Adipocyte (in vitro differentiated cells): Measurements from ENCODE around the gene ADSS1.

Experiments
- DNase-seq: peaks from one replicate; pipeline ENCODE4 v3.0.0-alpha.2; 2015; ENCODE audit warnings: low read depth
- H3K27me3 ChIP-seq: replicated peaks from 2 replicates; pipeline ENCODE4 v1.7.0; 2013; ENCODE audit warnings: mild to moderate bottlenecking, low read length, moderate library complexity; ENCODE audit not compliant: control insufficient read depth, insufficient read depth
- H3K36me3 ChIP-seq: 2 replicates; pipeline ENCODE4 v1.7.0; 2013; ENCODE audit warnings: low read length, mild to moderate bottlenecking, moderate library complexity; ENCODE audit not compliant: control insufficient read depth, insufficient read depth, severe bottlenecking
- H3K4me1 ChIP-seq: 2 replicates; pipeline ENCODE4 v1.7.0; 2013; ENCODE audit warnings: mild to moderate bottlenecking, low read length, moderate library complexity; ENCODE audit not compliant: control insufficient read depth, insufficient read depth
- H3K4me3 ChIP-seq: 2 replicates; pipeline ENCODE4 v1.7.0; 2013; ENCODE audit warnings: mild to moderate bottlenecking, low read length, moderate library complexity
- H3K9ac ChIP-seq: 2 replicates; pipeline ENCODE4 v1.7.0; 2013; ENCODE audit warnings: mild to moderate bottlenecking, low read length, moderate library complexity
- H3K9me3 ChIP-seq: 2 replicates; pipeline ENCODE4 v1.7.0; 2013; ENCODE audit warnings: mild to moderate bottlenecking, low read length, moderate library complexity; ENCODE audit not compliant: control insufficient read depth

The ADSS1 gene

GRCh38 chr14:104741803-104742251 lies 17.8 kb downstream of the ADSS1 start:
- Histone ChIP-seq H3K9me3 (no peaks in the 10 kb centered on the region), H3K9ac (no peak overlapping the region), H3K36me3 (no peaks in the 10 kb centered on the region), H3K4me3 (no peak overlapping the region), H3K27me3 (no peaks in the 10 kb centered on the region), H3K4me1 (peaks cover 14% of the 10 kb centered on the region)
- no peak for DNase-seq

DNA sequence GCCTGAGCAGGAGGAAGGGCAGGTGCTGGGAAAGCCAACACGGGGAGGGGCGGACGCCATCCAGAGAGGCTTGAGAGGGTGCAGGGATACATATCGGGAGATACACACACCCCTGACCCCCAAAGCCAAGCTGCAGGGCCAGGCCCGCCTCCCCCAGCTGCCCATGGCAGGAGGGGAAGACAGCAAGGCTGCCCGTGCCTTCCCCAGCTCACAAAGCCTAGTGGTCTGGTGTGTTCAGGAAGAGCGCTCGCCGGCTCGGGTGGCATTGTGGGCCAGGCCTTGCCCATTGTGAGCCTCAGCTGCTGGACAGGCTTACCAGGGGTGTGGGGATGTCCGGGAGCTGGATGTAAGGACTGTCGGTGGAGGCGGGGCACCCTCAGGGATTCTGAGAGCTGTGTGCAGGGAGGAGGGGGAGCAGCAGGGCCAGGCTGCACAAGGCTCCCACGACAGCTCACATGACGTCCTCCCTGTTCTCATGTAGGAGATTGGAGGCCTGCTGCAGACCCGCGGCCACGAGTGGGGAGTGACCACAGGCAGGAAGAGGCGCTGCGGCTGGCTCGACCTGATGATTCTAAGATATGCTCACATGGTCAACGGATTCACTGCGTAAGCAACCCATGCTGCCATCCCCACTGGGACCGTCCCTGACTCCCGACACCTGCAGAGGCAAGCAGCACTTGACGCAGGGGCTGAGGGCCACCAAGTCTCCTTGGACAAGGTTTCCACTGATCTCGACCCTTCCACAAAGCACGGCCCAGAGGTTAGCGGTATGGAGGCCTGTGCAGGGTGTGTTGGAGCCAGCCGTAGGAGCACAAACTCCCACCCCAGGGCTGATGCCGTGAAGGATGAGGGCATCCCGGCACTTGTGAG lies 18.8 kb downstream of the ADSS1 start:
- H3K9me3 ChIP-seq = no peaks in the 10 kb centered on the region
- no peaks in the 10 kb centered on the region for H3K27me3 ChIP-seq
- H3K4me1 ChIP-seq = peaks cover 18% of the 10 kb centered on the region
- DNase-seq = no peak
- no peak overlapping the region for H3K4me3 ChIP-seq
- no peak overlapping the region for H3K9ac ChIP-seq
- H3K36me3 ChIP-seq = no peaks in the 10 kb centered on the region

GRCh38 chr14:104743461-104744380 lies 19.7 kb downstream of the ADSS1 start:
- H3K9ac ChIP-seq = no peak overlapping the region
- H3K4me3 ChIP-seq = no peak overlapping the region
- H3K36me3 ChIP-seq = no peaks in the 10 kb centered on the region
- no peak for DNase-seq
- peaks cover 18% of the 10 kb centered on the region for H3K4me1 ChIP-seq
- no peaks in the 10 kb centered on the region for H3K9me3 ChIP-seq
- H3K27me3 ChIP-seq = no peaks in the 10 kb centered on the region

GRCh38 chr14:104744484-104744883 lies 20.5 kb downstream of the ADSS1 start:
- peaks cover 26% of the 10 kb centered on the region for H3K4me1 ChIP-seq
- H3K4me3 ChIP-seq = no peak overlapping the region
- no peak for DNase-seq

GRCh38 chr14:104745431-104745830 lies 21.4 kb downstream of the ADSS1 start:
- Histone ChIP-seq H3K4me3 (no peak overlapping the region), H3K9ac (no peak overlapping the region), H3K4me1 (peaks cover 35% of the 10 kb centered on the region), H3K27me3 (no peaks in the 10 kb centered on the region), H3K9me3 (no peaks in the 10 kb centered on the region), H3K36me3 (no peaks in the 10 kb centered on the region)
- DNase-seq = no peak

More at GRCh38 chr14:104744484-104744883, 20.5 kb downstream of the ADSS1 start:
- Histone ChIP-seq H3K36me3 (no peaks in the 10 kb centered on the region), H3K27me3 (no peaks in the 10 kb centered on the region), H3K9ac (no peak overlapping the region), H3K9me3 (no peaks in the 10 kb centered on the region)

DNA sequence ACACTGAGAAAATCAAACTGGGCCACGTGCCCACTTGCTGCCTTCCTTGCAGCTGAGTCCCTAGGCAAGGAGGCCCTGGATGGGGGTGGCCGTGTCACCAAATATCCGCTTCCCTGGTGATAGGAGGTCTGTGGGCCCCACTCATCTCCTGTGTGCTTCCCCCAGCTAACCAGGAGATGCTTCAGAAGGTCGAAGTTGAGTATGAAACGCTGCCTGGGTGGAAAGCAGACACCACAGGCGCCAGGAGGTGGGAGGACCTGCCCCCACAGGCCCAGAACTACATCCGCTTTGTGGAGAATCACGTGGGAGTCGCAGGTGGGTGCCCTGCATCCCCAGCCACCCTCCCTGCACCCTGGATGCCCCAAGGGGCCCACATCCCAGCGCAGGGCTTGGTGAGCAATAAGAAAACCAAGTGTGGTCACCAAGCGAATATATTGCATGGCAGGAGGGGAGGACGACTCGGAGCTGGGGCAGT lies 22.1 kb downstream of the ADSS1 start:
- Histone ChIP-seq H3K27me3 (no peaks in the 10 kb centered on the region), H3K9me3 (no peaks in the 10 kb centered on the region), H3K36me3 (no peaks in the 10 kb centered on the region), H3K9ac (no peak overlapping the region), H3K4me1 (peaks cover 36% of the 10 kb centered on the region), H3K4me3 (peak overlapping the region; percentile 3)
- DNase-seq = no peak

GRCh38 chr14:104746934-104747481 lies 23.0 kb downstream of the ADSS1 start:
- Histone ChIP-seq H3K4me1 (peaks cover 38% of the 10 kb centered on the region), H3K4me3 (no peak overlapping the region), H3K27me3 (no peaks in the 10 kb centered on the region), H3K9me3 (no peaks in the 10 kb centered on the region), H3K9ac (peak overlapping the region; percentile 24), H3K36me3 (no peaks in the 10 kb centered on the region)
- peak; percentile 48 for DNase-seq

DNA sequence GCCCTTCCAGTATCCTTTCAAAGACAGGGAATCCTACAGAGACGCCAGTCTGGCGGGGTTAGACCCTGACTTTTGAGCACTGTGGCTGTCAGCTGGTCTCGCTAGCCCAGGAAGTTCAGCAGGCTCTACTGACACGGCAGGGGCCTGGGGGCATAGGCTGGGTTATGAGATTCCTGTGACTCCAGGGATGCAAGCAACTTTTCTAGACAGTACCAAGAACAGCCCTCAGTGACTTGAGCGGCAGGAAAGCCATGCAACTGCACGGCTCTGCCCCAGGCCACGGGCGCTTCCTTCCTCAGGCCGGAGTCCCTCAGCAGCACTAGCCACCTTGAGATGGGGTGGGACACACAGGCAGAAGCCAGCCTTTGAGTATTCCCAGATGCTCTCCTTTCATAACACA lies 23.8 kb downstream of the ADSS1 start:
- DNase-seq = no peak
- Histone ChIP-seq H3K36me3 (no peaks in the 10 kb centered on the region), H3K9ac (no peak overlapping the region), H3K9me3 (no peaks in the 10 kb centered on the region), H3K4me1 (peaks cover 41% of the 10 kb centered on the region), H3K27me3 (no peaks in the 10 kb centered on the region), H3K4me3 (no peak overlapping the region)

DNA sequence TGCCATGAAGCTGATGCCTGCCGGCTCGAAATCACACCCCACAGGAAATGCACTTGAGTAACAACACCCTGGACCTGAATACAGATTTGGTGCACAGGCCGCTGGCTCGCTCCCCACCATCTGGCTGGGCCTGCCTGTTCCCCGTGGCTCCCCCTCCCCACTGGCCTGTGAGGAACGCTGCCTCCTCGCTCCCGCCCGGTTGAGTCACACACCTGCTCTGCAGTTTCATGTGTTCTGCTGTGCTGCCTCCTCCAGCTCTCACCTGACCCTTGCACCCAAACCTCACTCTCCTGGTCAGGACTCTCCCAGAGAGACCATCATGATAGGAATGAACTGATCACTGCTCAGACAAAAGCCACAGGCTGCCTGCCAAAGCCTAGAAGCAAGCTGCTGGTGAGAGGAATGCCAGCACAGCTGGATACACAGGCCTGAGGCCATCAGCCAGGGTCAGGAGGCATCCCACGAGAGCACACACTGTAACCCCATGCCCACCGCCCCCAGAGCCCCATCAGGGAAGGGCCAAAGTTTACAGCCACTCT lies 25.2 kb downstream of the ADSS1 start:
- DNase-seq = peak; percentile 65
- H3K9ac ChIP-seq = no peak overlapping the region

DNA sequence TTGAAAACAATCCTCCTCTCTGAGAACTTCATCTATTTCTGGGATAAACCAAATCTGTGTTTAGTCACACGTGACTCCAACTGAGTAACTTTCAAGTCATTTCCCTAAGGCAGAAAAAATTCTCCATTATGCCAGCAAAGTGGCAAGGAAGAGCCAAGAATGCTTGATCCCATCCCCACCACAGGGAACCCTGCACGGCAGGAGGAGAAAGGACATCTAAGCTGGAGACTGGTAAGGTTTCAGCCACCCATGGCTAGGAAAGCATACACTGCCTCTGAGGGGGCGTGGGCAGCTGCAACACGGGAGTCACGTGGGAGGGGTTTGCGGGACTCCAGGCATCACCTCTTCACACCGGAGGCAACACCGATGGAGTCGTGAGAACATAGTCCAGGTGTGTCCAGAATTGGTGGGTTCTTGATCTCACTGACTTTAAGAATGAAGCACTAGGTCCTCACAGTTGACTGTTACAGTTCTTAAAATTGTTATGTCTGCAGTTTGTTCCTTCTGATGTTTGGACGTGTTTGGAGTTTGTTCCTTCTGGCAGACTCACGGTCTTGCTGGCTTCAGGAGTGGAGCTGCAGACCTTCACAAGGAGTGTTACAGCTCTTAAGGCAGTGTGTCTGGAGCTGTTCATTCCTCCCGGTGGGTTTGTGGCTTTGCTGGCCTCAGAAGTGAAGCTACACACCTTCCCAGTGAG lies 26.2 kb downstream of the ADSS1 start:
- Histone ChIP-seq H3K9me3 (no peaks in the 10 kb centered on the region), H3K9ac (no peak overlapping the region), H3K27me3 (no peaks in the 10 kb centered on the region), H3K4me3 (no peak overlapping the region), H3K4me1 (peaks cover 56% of the 10 kb centered on the region), H3K36me3 (no peaks in the 10 kb centered on the region)
- peak; percentile 34 for DNase-seq

More for the DNA sequence above, 25.2 kb downstream of the ADSS1 start:
- Histone ChIP-seq H3K36me3 (no peaks in the 10 kb centered on the region), H3K4me1 (peaks cover 47% of the 10 kb centered on the region), H3K9me3 (no peaks in the 10 kb centered on the region), H3K27me3 (no peaks in the 10 kb centered on the region), H3K4me3 (no peak overlapping the region)
